H9 (cell line): ENCODE results near the gene APAF1. TPM values are rescaled to one million over a fixed set of nuclear protein-coding genes. Genes with fewer than 3 reads are reported as not detected.
A peak's percentile ranks its signal among the peaks of the same experiment; 100 is the strongest.

Experiments
- DNase-seq: peaks from one replicate; pipeline ENCODE4 v3.0.0-alpha.2; 2017
- H2AFZ ChIP-seq: one replicate; pipeline ENCODE4 v1.6.1; 2013; ENCODE audit warnings: mild to moderate bottlenecking, low read length, control low read depth, moderate library complexity
- H2AK5ac ChIP-seq: 2 replicates; pipeline ENCODE4 v1.6.1; 2013; ENCODE audit warnings: low read length, control low read depth, mixed read lengths; ENCODE audit not compliant: insufficient read length
- H2BK120ac ChIP-seq: one replicate; pipeline ENCODE4 v1.6.1; 2013; ENCODE audit warnings: low read depth, mild to moderate bottlenecking, low read length, control low read depth, inconsistent platforms; ENCODE audit not compliant: poor library complexity, severe bottlenecking
- H2BK12ac ChIP-seq: 2 replicates; pipeline ENCODE4 v1.6.1; 2013; ENCODE audit warnings: low read length, control low read depth, mixed read lengths, low read depth; ENCODE audit not compliant: insufficient read length
- H2BK15ac ChIP-seq: 2 replicates; pipeline ENCODE4 v1.6.1; 2013; ENCODE audit warnings: low read depth, low read length, control low read depth
- H2BK20ac ChIP-seq: one replicate; pipeline ENCODE4 v1.6.1; 2013; ENCODE audit warnings: low read depth, mild to moderate bottlenecking, low read length, control low read depth, inconsistent platforms; ENCODE audit not compliant: poor library complexity, severe bottlenecking
- H2BK5ac ChIP-seq: 2 replicates; pipeline ENCODE4 v1.6.1; 2013; ENCODE audit warnings: low read length, control low read depth, mixed read lengths; ENCODE audit not compliant: insufficient read length
- H3K14ac ChIP-seq: 2 replicates; pipeline ENCODE4 v1.6.1; 2013; ENCODE audit warnings: low read length, control low read depth; ENCODE audit not compliant: insufficient read depth
- H3K18ac ChIP-seq: 2 replicates; pipeline ENCODE4 v1.6.1; 2013; ENCODE audit warnings: low read depth, mild to moderate bottlenecking, mixed read lengths, low read length, control low read depth; ENCODE audit not compliant: insufficient read length
- H3K23ac ChIP-seq: 2 replicates; pipeline ENCODE4 v1.6.1; 2013; ENCODE audit warnings: low read length, control low read depth, mixed read lengths, low read depth; ENCODE audit not compliant: insufficient read length
- H3K23me2 ChIP-seq: 2 replicates; pipeline ENCODE4 v1.6.1; 2013; ENCODE audit warnings: low read depth, mild to moderate bottlenecking, mixed read lengths, low read length, control low read depth; ENCODE audit not compliant: insufficient read length, poor library complexity, severe bottlenecking
- H3K27ac ChIP-seq: 2 replicates; pipeline ENCODE4 v1.5.1; 2013; ENCODE audit warnings: low read length, control low read depth, mixed read lengths, low read depth; ENCODE audit not compliant: insufficient read length
- H3K27me3 ChIP-seq: 2 replicates; pipeline ENCODE4 v1.6.1; 2013; ENCODE audit warnings: low read length, control low read depth, inconsistent platforms; ENCODE audit not compliant: insufficient read depth
- H3K4ac ChIP-seq: 2 replicates; pipeline ENCODE4 v1.6.1; 2013; ENCODE audit warnings: low read depth, mild to moderate bottlenecking, control low read depth, inconsistent platforms, low read length, moderate library complexity
- H3K4me1 ChIP-seq: 2 replicates; pipeline ENCODE4 v1.6.1; 2013; ENCODE audit warnings: low read length, control low read depth, inconsistent platforms; ENCODE audit not compliant: insufficient read depth
- H3K4me2 ChIP-seq: 2 replicates; pipeline ENCODE4 v1.6.1; 2013; ENCODE audit warnings: low read length, control low read depth, mixed read lengths; ENCODE audit not compliant: insufficient read length, insufficient read depth
- H3K56ac ChIP-seq: 2 replicates; pipeline ENCODE4 v1.6.1; 2013; ENCODE audit warnings: low read depth, mild to moderate bottlenecking, mixed read lengths, low read length, control low read depth; ENCODE audit not compliant: insufficient read length
- H3K79me1 ChIP-seq: 2 replicates; pipeline ENCODE4 v1.6.1; 2013; ENCODE audit warnings: low read depth, mild to moderate bottlenecking, moderate library complexity, low read length, control low read depth, inconsistent platforms; ENCODE audit not compliant: insufficient read depth, poor library complexity, severe bottlenecking
- H3K79me2 ChIP-seq: 2 replicates; pipeline ENCODE4 v1.6.1; 2013; ENCODE audit warnings: low read length, control low read depth, inconsistent platforms; ENCODE audit not compliant: insufficient read depth
- H3K9ac ChIP-seq: 2 replicates; pipeline ENCODE4 v1.6.1; 2013; ENCODE audit warnings: low read length, control low read depth, mixed read lengths; ENCODE audit not compliant: insufficient read length; ENCODE audit errors: extremely low read depth
- H3K9me3 ChIP-seq: one replicate; pipeline ENCODE4 v1.6.1; 2013; ENCODE audit warnings: low read depth, low read length, inconsistent platforms; ENCODE audit not compliant: control insufficient read depth
- H3T11ph ChIP-seq: one replicate; pipeline ENCODE4 v1.6.1; 2013; ENCODE audit warnings: mild to moderate bottlenecking, low read length, control low read depth, inconsistent platforms
- H4K20me1 ChIP-seq: one replicate; pipeline ENCODE4 v1.6.1; 2013; ENCODE audit not compliant: control insufficient read depth, insufficient read length, insufficient read depth
- H4K5ac ChIP-seq: 2 replicates; pipeline ENCODE4 v1.6.1; 2013; ENCODE audit warnings: low read depth, mild to moderate bottlenecking, mixed read lengths, low read length, control low read depth; ENCODE audit not compliant: insufficient read length
- H4K8ac ChIP-seq: replicated peaks from 2 replicates; pipeline ENCODE4 v1.6.1; 2013; ENCODE audit warnings: low read length, control low read depth, mixed read lengths, low read depth; ENCODE audit not compliant: insufficient read length
- H4K91ac ChIP-seq: 2 replicates; pipeline ENCODE4 v1.6.1; 2013; ENCODE audit warnings: low read depth, mild to moderate bottlenecking, moderate library complexity, mixed read lengths, low read length, control low read depth; ENCODE audit not compliant: insufficient read length
- H3K27ac Mint-ChIP-seq, 3 experiments: 2 replicates in 2 of 3; 3 replicates in 1 of 3; pipeline ENCODE4 v1.8.0; 2020 to 2021; ENCODE audit warnings: mixed read lengths in 3 of 3, mild to moderate bottlenecking in 1 of 3, moderate library complexity in 1 of 3
- H3K27me3 Mint-ChIP-seq: 2 replicates; pipeline ENCODE4 v1.8.0; 2021; ENCODE audit warnings: low read depth, mild to moderate bottlenecking, moderate library complexity, mixed read lengths
- H3K36me3 Mint-ChIP-seq, 3 experiments: 2 replicates in 2 of 3; 3 replicates in 1 of 3; pipeline ENCODE4 v1.8.0; 2020 to 2021; ENCODE audit warnings: low read depth in 3 of 3, mixed read lengths in 3 of 3; ENCODE audit not compliant: insufficient read depth in 1 of 3
- H3K4me1 Mint-ChIP-seq, 2 experiments: 2 replicates each; pipeline ENCODE4 v1.8.0; 2020; ENCODE audit warnings: mixed read lengths in 2 of 2
- H3K4me3 Mint-ChIP-seq, 2 experiments: 2 replicates in 1 of 2; 3 replicates in 1 of 2; pipeline ENCODE4 v1.8.0; 2020 to 2021; ENCODE audit warnings: mild to moderate bottlenecking in 2 of 2, mixed read lengths in 2 of 2, moderate library complexity in 1 of 2
- H3K9me3 Mint-ChIP-seq, 2 experiments: 2 replicates in 1 of 2; 3 replicates in 1 of 2; pipeline ENCODE4 v1.8.0; 2020; ENCODE audit warnings: mild to moderate bottlenecking in 2 of 2, mixed read lengths in 2 of 2, moderate library complexity in 1 of 2
- WGBS: extraction: QIAGEN DNeasy Blood & Tissue Kit; methylation state at CpG from one replicate; pipeline ENCODE4 v1.1.7; 2013; ENCODE audit warnings: missing lambda C conversion rate, low lambda C conversion rate, mixed read lengths; ENCODE audit not compliant: insufficient read length; ENCODE audit errors: extremely low coverage; 5-methylcytosine and 5-hydroxymethylcytosine counted together
- total RNA-seq: library from RNA; stranded (reverse); gene quantifications from 2 replicates; pipeline ENCODE4 v1.2.1, GENCODE V29; 2021
- TF ChIP-seq, protein P1 (sequence below): fragments of 200-600 bp; sonication (generic); conservative IDR thresholded peaks from 3 replicates; pipeline ENCODE4 v1.8.0; 2021; ENCODE audit warnings: antibody characterized with exemption, mild to moderate bottlenecking

Gene APAF1
- total RNA-seq, 1 experiment from 2014 or later, result 16.5 TPM

DNA sequence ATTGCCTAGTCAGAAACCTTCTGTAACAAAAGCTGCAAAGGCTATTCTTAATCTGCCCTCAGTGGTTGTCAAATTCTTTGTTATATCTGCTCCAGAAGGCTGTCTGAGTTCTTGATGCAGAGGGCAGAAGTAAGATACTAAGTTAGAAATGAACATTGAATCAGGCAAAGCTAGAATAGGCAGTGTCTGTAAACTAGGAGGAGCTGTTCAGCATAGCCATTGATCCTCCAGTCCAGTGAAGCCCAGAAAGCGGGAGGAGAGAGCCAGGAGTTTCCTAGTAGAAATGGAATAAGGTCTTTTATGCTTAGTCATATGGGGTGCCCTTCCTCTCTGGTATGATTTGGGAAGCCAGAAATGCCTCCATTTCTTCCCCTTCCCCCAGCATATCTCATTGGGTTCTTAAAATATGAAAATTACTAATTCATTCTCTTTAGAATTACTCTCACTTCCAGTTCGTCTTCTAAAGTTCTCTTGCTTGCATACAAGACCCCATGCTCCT is 76.2 kb downstream of the APAF1 start:
- H3K27ac Mint-ChIP-seq, result peak overlapping the region in 1 of 3 experiments; percentile 37; a peak in 1 of 7 replicates
- Histone ChIP-seq H4K5ac (no peak overlapping the region), H3K9ac (no peak overlapping the region), H3K9me3 (no peaks in the 10 kb centered on the region), H2BK12ac (no peak overlapping the region), H4K8ac (no peak overlapping the region), H3K4me2 (no peak overlapping the region), H3K27me3 (no peaks in the 10 kb centered on the region), H3K23ac (no peak overlapping the region), H4K91ac (no peak overlapping the region), H2BK120ac (no peak overlapping the region), H3K79me1 (no peaks in the 10 kb centered on the region), H3K14ac (no peak overlapping the region), H3K23me2 (no peaks in the 10 kb centered on the region), H3K27ac (no peak overlapping the region), H3K18ac (no peak overlapping the region), H3K4ac (no peak overlapping the region), H2BK5ac (no peak overlapping the region), H2BK15ac (no peak overlapping the region), H2AK5ac (no peak overlapping the region), H2BK20ac (no peak overlapping the region), H3T11ph (no peak overlapping the region), H3K79me2 (no peaks in the 10 kb centered on the region), H3K4me1 (no peaks in the 10 kb centered on the region), H4K20me1 (no peaks in the 10 kb centered on the region), H2AFZ (no peak overlapping the region), H3K56ac (no peak overlapping the region)
- WGBS, result no CpG with 5 or more reads among the region's 2 CpGs
- no peak overlapping the region for H3K4me3 Mint-ChIP-seq
- H3K36me3 Mint-ChIP-seq, result peaks cover 0 to 22% (median 20%) of the 10 kb centered on the region in 3 experiments; a peak in 5 of 7 replicates
- TF ChIP-seq, protein P1, sequence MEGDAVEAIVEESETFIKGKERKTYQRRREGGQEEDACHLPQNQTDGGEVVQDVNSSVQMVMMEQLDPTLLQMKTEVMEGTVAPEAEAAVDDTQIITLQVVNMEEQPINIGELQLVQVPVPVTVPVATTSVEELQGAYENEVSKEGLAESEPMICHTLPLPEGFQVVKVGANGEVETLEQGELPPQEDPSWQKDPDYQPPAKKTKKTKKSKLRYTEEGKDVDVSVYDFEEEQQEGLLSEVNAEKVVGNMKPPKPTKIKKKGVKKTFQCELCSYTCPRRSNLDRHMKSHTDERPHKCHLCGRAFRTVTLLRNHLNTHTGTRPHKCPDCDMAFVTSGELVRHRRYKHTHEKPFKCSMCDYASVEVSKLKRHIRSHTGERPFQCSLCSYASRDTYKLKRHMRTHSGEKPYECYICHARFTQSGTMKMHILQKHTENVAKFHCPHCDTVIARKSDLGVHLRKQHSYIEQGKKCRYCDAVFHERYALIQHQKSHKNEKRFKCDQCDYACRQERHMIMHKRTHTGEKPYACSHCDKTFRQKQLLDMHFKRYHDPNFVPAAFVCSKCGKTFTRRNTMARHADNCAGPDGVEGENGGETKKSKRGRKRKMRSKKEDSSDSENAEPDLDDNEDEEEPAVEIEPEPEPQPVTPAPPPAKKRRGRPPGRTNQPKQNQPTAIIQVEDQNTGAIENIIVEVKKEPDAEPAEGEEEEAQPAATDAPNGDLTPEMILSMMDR, result no peak
- no peaks in the 10 kb centered on the region for H3K27me3 Mint-ChIP-seq
- H3K9me3 Mint-ChIP-seq, result no peaks in the 10 kb centered on the region; a peak in 1 of 5 replicates
- no peak for DNase-seq
- H3K4me1 Mint-ChIP-seq, result no peaks in the 10 kb centered on the region
